HG03175 (cell line): ENCODE results near the gene METTL16.

Source experiments
- ATAC-seq: cut with Tn5 transposase; IDR thresholded peaks from one replicate; pipeline ENCODE4 v1.9.1; 2021; ENCODE audit warnings: mild to moderate bottlenecking, moderate library complexity; ENCODE audit not compliant: unreplicated experiment

The METTL16 gene

DNA sequence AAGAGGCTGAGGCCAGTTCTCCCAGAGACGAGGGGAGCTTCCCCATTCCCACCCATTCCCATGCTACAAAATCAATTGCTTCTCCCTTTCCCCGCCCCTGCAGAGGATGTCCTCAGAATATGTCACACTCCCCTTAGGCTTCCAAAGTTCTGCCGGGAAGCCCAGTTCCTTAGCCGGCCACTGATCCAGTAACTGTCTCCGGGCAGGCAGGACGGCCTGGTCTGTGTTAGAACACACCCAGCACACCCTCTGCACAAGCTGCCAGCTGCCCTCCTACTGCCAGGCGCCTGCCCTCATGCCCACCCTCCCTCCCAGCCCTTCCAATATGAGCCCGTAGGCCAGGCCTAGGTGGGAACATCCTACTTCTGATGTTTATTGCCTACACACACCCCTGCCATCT, 143.3 kb downstream of the METTL16 start:
- ATAC-seq, result no peak

DNA sequence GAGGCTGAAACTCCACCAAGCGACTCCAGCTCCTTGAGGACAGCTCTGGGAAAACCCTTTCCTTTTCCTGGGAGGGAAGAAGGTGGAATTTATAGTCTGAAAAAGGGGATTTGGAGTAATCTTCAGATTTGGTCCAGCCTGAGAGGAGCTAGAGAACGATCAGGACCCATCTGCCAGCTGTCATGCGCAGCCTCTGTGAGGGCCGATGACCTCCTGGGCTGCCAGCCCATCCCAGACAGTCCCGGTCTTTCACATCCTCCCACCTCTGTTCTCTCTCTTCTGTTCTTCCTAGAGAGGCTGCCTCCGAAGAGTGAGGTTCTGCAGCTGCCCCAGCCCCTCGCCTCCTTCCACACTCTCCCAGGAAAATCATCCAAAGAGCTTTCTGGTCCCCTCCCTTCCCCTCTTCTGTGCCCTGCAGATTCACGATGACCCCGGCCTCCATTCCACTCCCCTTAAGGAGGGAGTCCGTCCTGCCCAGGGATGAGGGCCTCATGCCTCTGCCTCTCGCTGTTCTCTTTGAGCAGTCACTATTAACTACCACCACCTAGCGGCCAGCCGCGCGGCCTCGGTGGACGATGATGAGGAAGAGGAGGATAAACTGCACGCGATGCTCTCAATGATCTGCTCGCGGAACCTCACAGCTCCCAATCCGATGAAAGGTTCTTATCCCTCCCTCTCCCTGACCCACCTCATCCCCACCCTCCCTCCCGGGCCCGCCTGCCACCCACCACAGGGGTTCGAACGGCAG, 144.8 kb downstream of the METTL16 start:
- no peak for ATAC-seq
